Measurements from ENCODE around the gene SERP2.

SERP2 gene

DNA sequence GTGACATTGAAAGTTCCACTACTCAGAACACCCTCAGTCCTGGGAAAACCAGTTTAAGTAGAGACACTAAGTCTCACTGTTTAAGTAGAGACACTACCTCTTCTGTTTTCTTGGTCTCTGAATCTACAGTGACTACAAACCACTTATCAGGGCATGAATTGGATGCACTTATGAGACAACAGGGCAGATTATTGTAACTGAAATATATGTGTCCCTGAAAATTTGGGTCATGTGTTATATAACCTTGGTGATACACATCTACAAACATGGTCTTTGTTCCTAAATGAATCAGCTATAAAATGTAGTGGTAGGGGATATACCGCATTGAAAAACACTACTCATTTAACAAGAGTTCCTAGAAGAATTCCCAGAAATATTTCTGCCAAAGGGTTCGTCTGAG, 55.7 kb downstream of the SERP2 start:
- intact Hi-C loops (cut with DNase I) = loop anchor here (10.0 kb wide), 1 partner anchor 115 kb away; no protein-coding TSS in a partner anchor
- no peak for DNase-seq

DNA sequence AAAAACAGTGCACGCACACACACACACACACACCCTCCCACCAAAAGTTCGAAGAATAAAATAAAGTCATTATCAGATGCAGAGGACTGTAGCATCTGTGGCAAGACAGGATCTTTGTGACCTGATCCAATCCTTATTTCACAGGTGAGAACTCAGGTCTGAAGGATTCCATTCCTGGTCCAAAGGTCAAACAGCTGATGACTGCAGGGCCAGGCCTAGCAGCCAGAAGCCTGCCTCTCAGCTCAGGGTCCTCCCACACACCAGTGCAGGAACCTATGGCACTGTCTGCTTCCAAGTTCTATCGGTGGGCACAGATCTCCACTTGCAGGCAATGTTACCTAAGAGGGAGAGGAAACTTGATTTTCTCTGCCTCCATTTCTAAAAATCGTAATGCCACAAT, 57.5 kb downstream of the SERP2 start:
- intact Hi-C loops (cut with DNase I) = loop anchor here (5.0 to 10.0 kb wide), 3 partner anchors 54 to 289 kb away; no protein-coding TSS in a partner anchor
- DNase-seq = peak in 1 of 10 donors; percentile 70

DNA sequence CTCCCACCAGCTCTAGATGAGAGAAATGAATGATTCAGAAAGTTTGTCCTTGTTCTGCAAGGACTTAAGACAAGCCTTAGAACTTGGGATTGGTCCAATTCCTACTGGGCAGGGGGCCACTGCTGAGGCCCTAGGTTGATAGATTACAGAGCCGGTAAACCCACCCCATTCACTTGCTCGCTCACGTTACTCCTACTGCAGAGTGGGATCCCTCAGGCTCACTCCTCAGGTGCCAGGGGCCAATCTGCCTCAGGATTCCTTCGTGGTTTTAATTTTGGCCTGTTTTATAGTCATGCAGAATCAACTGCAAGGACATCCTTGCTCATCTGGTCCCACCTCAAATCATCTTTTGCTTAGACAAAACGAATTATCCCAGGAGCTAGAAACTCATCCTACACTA, 59.0 kb downstream of the SERP2 start:
- DNase-seq = no peak
- intact Hi-C loops (cut with DNase I) = loop anchor here (5.0 to 10.0 kb wide), 3 partner anchors 55 to 290 kb away; no protein-coding TSS in a partner anchor

DNA sequence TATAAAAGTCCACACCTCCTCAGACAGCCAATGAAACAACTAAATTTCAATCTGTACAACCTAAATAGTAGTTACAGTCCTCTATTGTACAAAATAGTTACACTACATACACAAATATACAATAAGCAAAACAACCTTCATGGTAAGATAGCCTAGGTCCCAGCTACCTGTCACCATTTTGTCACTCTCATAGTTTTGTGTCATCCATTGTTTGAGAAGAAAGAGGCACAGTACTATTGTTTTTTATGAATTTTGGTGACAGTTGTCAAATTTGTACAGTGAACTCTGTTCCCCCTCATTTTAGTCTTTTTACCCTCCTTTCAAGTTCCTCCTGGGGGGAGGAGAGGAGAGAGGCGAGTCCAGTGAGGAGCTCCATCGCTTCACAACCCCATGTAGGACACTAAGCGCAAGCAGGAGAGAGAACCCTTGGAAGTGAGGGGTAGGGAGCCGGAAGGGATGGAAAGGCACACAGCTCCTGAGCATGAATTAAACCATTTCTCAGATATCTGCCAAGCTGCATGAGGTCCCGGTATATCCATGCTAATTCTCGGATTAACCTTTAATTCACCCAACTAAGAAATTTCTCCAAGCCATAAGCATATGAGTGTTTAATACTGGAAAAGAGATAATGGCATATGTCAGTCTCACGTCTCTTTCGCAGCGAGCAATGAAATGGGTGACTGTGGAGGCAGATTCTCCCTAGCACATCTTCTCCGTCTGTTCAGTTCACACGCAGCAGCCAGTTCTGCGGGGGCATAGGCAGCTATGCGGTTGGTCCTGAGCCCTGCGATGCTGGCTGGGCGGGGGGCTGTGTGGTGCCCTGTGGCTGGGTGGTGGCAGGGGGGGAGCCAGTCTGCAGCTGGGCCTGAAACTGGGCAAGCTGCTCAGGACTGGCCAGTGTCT, 60.5 kb downstream of the SERP2 start:
- peak in 7 of 10 donors; percentile 22 to 91 (median 54) for DNase-seq

DNA sequence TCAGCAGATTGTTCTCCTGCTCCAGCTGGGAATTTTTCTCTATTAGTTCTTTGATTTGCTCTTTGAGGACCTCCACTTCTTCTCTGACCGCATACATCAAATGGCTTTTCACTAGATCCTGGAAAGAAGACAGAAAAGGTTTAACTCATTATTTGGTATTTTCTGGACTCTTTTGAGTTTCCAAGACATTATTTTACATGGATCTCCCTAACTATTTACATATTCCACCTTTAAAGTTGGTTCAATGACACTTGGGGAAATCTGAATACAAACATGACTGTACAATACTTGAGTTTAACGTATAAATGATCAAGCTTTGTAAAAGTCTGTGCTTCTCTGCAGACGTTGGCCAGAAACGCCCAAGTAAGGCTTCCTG, 61.1 kb downstream of the SERP2 start:
- intact Hi-C loops (cut with DNase I) = loop anchor here (5.0 to 10.0 kb wide), 3 partner anchors 57 to 292 kb away; no protein-coding TSS in a partner anchor
- DNase-seq = no peak

More for the DNA sequence above, 60.5 kb downstream of the SERP2 start:
- intact Hi-C loops (cut with DNase I) = loop anchor here (5.0 to 10.0 kb wide), 3 partner anchors 57 to 292 kb away; no protein-coding TSS in a partner anchor

DNA sequence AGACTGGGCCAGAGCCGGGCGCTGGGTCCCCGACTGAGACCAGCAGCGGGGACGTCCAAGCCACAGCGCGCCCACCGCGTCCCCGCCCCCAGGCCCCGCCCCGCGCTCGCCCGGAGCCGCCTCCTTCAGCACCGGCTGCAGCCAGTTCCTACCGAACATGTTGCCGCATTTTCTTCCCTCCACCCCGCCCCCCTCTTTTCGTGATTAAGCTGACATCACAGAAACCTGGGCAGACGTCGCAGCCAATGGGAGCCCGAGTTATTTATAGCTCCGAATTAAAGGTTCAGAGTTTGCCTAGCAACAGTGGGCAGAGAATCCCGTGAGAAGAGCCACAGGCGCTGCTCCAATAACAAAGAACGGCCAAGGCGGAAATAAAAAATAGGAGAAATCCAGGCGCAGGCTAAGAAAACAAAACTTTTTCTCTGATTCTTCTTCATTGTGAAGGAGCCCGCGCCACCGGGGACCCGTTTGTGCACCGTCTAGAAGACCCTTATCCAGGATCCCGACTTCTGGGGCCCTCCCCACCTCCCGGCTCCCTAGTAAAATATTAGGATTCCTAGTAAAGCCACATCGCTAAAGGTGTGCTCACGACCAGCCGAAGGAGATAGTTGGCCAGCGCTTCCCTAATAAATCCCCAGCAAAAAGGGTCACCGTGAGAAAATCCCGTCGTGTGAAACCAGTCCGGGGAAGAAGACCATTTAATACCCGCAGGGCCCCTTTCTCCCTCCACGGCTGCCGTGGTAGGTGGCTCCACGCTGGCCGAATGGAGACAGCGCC, 61.7 kb downstream of the SERP2 start:
- DNase-seq = peak; percentile 84 to 97 (median 90)
- intact Hi-C loops (cut with DNase I) = loop anchor here (10.0 kb wide), 1 partner anchor 221 kb away; no protein-coding TSS in a partner anchor

DNA sequence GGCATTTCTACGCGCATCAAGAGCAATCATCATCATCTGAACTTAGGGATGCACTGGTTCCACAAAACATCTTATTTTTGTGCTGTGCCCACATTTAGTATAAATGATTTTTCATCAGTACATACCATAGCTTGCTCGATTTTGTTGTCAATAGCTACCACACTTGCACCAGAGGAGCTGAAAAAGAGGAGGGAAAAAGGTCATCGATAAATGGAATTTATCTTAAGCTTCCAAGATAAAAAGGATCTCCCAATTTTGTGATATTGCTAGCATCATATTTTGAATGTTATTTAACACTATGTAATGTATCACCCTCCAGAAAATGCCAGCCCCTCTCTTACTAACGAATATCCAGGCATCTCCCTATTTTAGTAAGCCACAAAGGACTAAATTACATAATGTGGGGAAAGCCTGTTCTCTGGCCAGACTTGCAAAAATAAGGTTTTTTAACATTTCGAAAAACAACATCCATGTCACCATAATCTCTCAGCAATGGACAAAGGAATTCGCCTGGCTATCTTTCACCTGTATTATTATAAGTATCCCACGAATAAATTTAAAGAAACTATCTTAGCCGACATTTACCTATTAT, 62.4 kb downstream of the SERP2 start:
- no peak for DNase-seq
- intact Hi-C loops (cut with DNase I) = loop anchor here (10.0 kb wide), 1 partner anchor 221 kb away; no protein-coding TSS in a partner anchor

DNA sequence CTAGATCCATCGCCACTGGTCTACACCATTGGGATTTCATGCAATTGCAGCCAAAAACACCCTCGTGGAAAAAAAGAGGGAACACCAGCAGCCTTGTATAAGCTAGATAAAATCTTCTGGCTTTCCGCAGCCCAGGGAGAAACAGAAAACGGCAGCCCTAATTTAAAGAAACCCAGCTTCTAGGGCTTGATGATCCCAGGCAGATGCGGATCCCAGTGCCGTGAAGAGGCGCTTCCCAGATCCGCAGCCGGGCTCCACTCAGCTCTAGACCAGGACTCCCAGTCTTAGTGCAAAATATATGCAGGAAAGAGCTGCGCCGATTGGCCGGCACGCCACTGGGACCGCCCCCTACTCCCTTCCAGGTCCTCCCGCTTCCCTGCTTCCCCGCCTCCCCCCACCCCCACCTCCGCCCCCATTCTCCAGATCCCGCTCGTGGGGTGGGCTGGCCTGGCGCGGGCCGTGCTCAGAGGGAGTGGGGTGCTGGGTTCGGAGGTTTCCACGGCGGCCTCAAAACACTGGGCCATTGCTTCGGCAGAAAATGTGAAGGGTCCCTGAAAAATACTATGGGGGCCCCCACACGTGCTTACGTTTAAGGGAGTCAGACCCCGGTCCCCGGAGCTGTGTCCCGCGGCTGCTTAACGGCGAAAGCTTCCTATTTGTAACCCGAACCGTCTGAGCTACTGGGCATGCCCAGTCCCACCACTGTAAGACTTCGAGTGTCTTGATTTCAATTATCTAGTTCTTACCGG, 63.1 kb downstream of the SERP2 start:
- DNase-seq = peak; percentile 95 to 100 (median 98)
- intact Hi-C loops (cut with DNase I) = loop anchor here (10.0 kb wide), 1 partner anchor 222 kb away; no protein-coding TSS in a partner anchor

DNA sequence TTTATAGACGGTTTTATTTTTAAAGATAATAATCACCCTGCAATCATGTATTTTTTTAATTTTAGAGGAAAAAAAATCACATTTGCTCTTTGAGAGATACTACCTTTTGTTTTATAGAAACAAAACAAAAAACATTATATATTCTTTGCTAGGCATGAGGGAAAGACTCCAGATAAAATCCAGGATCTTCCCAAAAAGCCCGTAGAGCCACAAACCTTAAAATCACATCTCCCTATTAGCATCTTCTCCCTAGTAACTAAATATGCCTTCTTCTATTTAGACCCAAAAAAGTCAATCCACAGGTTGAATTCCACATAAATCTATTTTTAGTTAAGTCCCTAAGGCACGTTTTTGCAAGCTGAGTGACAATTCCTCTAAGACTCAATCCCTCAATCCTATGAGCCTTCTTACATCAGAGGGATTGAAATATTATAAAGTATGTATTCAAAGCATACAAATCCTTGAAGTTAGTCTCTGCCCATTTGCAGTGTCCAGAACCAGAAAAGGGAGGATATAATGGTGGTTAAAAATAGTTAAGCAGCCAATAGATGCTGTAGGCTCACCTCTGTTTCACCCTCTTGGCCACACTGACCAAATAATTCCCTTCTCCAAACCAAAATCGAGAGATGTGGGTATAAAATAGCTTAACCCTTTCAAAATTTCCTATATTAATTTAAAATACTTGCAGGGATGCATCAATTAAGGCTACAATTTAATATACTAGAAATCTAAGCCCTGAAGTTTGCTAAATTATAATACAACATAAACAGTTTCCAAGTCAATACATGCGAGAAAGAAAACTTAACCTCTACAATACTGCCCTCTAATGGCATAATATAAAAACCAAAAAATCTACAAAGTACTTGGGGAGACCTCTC, 64.0 kb downstream of the SERP2 start:
- intact Hi-C loops (cut with DNase I) = loop anchor here (1.0 to 10.0 kb wide), 4 partner anchors 195 to 529 kb away; no protein-coding TSS in a partner anchor
- no peak for DNase-seq

DNA sequence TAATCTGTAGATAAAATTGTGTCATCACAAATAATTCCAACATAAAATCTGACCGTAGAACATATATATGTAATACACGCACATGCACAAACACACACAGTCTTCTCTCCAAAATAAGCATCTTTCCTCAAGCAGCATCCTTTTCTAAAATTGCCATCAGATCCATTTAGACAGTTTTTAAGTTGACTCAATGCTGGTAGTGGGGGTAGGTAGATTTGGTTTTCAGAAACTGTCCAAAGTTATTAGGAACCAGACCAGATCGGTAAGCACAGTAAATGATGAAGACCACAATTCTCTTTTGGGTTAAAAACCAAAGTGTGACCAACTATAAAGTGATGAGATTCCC, 64.6 kb downstream of the SERP2 start:
- DNase-seq = no peak
- intact Hi-C loops (cut with DNase I) = loop anchor here (1.0 to 10.0 kb wide), 4 partner anchors 195 to 529 kb away; no protein-coding TSS in a partner anchor

DNA sequence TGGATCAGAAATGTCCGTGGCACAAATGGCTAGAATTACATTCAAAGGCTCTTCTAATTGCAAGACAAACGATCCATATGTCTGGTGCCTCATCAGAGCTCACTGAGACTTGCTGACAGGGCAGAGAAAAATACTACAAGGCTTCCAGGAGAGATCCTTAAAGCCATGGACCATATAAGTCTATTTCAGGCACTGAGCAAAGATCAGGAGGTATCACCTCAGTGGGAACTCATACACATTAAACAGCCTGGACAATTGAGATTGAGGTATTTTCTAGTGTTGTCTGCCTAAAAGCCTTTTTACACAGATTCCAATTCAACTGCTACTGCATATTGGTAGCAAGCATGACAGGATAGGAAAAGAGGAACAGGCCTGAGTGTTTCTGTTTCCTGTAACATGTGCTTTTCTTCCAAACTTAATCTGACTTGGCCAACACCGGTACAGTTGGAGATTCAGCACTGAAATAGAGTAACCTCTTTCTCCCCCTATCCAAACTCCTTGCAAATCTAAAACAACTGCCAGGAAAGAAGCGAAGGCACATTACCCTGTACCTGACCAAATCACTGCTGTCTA, 65.9 kb downstream of the SERP2 start:
- intact Hi-C loops (cut with DNase I) = loop anchor here (2.0 to 10.0 kb wide), 3 partner anchors 197 to 531 kb away; no protein-coding TSS in a partner anchor
- DNase-seq = no peak

DNA sequence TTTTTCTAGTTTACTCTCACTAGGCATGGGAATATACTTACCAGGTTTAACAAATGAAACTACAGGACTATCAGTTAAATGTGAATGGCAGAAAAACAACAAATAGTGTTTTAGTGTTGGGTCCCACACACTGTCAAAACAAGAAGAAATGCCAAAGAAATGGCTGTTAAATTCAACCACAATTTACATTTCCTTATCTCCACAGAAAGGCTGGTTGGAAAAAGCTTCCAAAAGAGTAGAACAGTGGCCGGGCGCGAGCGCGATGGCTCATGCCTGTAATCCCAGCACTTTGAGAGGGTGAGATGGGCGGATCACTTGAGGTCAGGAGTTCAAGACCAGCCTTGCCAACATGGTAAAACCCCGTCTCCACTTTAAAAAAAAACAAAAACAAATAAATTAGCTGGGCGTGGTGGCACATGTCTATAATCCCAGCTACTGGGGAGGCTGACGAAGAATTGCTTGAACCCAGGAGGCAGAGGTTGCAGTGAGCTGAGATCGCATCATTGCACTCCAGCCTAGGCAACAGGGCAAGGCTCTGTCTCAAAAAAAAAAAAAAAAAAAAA, 66.5 kb downstream of the SERP2 start:
- intact Hi-C loops (cut with DNase I) = no loop called here

More for the DNA sequence above, 66.5 kb downstream of the SERP2 start:
- DNase-seq = no peak

All from posterior cingulate gyrus (tissue), 11 donors.